SH-SY5Y (cell line): ENCODE measurements around the gene LDB3.

ENCODE experiments used
- GATA2 ChIP-seq: IDR thresholded peaks from 2 replicates; pipeline ENCODE4 v1.6.1; 2011; ENCODE audit warnings: mild to moderate bottlenecking, low read depth, low read length
- GATA3 ChIP-seq: IDR thresholded peaks from 2 replicates; pipeline ENCODE4 v1.6.1; 2011; ENCODE audit warnings: low read depth, mild to moderate bottlenecking, low read length, moderate library complexity

Gene LDB3

DNA sequence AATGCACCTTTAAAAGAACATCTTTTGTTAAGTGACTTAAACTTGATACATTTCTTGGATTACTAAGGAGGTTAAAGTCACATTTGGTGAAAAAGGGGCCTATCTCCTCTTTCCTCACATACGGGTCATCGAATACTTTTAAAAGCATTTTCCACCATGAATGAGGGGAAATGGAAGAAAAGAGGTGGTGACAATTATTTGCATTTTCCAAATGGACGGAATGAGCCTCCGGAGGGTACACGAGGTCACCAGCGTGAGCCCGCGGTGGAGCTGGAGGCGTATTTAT lies 87.1 kb downstream of the LDB3 start:
- TF ChIP-seq GATA3, result no peak
- no peak for TF ChIP-seq GATA2

DNA sequence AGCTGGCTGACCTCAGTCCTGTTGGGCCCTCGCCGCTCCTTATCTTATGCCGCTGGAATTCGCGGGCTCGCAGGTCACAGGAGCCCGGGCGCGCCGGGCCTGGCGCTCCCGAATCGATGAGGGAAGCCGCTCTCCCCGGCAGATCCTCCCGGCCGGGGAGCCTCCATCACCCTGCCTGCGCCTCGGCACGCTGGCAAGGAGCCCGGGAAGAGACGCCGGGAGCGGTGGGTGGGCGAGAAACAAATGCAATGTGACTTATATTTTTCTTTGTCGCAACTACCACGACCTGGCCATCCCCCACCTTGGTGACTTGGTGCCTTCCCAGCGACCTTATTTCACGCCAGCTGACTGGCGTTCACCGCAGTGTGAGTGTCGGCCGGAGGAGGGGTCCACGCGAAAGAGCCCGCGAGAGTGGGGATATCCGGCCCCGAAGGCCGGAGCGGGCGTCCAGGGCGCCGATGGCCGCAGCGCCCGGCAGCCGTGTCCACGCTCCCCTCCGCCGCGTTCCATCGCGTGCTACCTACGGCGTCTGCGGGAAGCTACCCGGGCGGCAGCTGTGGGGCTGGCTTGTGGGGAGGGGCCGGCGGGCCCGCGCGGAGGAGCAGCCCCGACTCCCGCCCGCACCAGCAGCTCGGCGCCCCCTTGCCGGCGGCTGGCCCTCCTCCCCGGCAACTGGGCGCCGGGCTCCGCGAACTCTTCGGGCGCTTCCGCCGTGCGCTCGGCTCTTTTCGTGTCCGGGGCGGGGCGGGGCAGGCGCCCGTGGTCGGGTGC lies 87.6 kb downstream of the LDB3 start:
- TF ChIP-seq GATA3 (no peak), GATA2 (peak; percentile 61)

DNA sequence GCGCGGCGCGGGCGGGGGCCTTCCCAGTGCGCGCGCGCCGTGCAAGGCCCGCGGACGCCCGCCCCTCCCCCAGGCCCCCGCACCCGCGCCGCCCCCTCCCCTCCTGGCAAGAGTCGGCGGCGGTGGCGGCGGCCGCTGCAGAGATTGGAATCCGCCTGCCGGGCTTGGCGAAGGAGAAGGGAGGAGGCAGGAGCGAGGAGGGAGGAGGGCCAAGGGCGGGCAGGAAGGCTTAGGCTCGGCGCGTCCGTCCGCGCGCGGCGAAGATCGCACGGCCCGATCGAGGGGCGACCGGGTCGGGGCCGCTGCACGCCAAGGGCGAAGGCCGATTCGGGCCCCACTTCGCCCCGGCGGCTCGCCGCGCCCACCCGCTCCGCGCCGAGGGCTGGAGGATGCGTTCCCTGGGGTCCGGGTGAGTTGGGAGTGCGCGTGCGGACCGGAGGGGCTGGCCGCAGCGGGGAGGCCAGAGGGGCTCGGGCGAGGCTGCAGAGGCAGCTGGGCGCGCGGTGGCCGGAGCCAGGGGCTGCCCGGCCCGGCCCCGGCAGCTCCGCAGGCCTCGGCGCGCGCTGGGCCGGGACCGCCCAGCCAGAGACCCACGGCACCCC lies 88.3 kb downstream of the LDB3 start, which contains the start of gene BMPR1A:
Gene BMPR1A (plus strand): TSS at position 109 of the 602 bp plus-strand sequence. CDS start 119,400 bp downstream, outside the sequence.
- TF ChIP-seq GATA3 (no peak), GATA2 (no peak)

DNA sequence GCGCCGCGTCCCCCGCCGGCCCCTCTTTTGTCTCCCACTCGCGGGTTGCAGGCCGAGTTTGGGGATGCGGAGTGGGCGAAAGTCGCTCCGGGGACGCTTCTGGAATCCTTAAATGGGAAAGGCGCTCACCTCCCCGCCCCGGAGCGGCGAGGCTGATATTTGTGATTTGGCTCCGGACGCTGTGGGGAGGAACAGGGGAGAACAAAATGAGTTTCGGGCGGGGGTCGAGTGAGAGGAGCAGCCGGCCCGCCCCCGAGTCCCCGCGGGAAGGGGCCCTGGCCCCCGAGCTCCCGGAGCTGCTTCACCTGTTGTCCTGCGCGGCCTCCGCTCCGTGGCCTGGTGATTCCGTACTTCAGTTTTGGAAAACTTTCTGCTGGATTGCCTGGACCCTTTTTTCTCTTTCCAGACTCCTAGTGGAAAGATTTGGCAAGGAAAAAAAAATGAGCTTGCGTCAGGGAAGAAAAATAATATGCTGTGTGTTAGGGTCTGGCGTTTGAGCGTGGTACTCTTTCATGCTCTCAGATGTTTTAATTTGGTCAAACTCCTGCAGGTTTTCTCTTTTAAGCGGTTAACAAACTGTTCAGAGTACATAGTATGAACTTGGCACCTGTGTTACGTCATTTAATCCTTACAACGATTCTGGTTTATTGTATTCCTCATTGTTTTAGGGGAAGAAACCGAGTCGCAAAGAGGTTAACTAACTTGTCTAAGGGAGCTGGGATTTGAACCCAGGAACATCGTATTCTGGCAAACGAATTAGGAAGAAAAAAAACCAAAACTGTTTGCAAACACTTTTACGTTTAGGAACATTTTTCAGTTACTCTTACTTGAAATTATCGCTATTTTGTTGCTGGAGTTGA lies 89.0 kb downstream of the LDB3 start:
- TF ChIP-seq GATA2 (no peak), GATA3 (no peak)

DNA sequence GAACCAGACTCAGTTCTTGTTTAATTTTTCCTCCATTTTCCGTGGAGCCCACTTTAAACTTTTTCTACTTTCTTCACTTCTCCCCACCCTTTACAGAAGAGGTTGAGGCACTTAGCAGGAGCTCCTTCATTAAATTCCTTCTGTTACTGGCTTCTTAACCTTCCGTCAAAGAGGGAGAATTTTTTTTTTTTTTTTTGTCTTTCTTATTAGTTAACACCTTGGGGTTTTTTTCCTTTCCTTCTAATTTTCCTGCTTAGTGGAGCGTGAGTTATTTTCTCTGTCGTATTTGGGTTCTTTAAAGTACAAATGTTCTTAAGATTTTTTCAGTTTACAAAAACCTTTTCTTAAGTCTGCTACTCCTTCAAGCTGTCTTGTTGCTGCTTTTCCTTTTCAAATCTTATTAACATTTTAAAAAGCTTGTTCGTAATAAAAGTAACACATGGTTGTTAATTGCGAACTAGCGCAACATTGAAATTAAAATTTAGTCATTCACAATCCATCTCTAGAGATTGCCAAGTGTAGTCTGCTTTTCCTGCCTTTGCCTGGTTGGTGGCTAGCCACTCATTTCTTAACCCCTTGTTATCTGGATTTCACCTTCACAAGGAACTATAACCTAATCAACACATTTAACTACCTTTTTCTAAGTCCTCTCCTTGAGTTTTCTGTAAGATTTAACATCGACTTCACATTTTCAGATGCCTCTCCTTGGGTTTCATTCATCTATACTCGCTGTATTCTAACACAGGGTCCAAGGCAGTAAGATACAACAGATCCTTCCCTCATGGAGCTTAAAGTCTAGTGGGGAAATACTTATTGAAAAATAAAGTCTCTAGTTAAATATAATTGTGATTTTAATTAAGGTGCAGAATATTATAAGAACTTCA lies 90.1 kb downstream of the LDB3 start:
- TF ChIP-seq GATA2 (no peak), GATA3 (no peak)

DNA sequence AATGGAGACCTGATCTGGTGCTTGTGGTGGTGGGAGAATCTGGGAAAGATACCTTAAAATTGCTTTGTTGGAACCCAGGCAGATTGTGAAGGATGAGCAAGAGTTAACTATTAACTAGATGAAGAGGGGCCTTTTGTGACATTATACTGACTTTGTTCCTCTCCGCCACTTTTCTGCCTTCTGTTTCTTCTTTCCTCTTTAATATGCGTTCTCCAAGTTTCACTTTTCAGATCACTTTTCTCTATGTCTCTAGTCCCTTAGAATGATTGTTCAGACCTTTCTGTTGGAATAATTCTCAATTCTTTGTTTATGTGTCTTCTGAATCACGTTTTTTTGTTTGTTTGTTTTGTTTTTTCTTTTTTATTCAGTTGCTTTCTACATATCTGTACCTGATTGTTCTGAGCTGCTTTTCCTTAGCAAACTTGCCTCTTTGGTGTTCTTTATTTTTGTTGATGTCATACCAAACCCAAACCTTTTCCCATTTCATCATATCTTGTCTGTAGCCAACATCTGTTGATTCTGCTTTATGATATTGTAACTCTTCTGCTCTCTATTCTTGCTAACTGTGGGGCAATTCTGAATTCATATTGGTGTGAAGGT lies 90.9 kb downstream of the LDB3 start:
- no peak for TF ChIP-seq GATA3
- no peak for TF ChIP-seq GATA2

DNA sequence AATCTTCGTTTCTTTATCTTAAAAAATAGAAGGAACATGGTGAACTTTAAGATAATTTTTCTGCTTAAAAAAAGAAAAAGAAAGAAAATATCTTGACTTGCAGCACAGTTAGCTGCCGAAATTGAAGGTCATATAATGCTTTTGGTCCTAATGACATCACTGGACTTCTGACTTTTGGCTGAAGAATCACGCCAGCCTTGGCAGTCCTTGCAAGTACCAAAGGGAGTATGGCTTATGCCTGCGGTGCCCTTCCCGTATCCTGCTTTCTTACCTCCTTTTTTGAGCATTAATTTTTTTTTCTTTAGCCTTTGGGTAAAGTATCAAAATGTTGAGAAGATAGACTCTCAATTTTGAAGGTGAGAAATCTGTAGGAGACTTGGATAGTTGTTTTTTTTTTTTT lies 95.1 kb downstream of the LDB3 start:
- TF ChIP-seq GATA3 (no peak), GATA2 (no peak)

DNA sequence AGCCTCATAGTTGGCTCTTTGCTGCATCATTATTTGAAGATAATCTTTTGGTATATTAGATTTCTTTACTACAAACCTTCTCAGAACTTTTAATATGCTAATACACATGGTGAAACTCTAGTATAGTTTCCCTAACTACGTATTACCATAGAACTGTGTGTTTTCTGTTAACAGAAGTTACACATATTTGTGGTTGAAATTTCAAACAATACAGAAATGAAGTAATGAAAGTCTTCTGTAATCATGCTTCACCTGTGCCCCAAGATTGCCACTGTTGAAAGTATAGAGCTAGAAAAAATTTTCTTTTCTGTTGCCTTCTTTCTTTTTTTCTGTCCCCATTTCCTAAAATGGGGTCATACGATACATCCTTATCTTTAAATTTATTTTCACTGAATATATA lies 97.2 kb downstream of the LDB3 start:
- TF ChIP-seq GATA2, result no peak
- TF ChIP-seq GATA3, result no peak

DNA sequence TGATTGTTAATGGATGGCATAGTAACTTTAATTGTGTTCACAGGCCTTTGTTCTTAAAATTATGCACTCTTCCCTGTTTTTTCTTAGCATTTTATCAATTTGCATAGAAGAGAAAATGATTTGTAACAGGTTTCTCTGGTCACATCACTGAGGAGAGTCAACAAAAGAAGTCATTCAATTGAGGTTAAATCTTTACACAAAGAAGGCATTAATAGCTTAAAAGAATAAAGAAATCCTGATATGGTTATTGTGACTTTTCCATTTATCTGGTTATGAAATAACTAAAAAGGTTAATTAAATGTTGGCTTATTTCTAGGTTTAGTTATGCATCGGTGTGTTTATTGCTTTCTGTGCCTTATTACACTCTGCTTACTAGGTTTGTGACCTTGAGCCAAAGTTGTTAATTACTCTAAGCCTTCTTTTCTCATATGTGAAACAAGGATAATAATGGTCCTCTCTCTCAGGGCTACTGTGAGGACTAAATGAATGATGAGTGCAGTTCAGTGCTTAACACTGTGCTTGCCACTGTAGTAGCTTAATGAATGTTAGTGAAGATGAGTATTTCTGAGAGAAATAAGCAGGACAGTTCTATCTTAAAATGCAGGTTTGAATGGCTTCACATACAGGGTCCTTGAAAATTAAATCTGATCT lies 100.2 kb downstream of the LDB3 start:
- no peak for TF ChIP-seq GATA3
- TF ChIP-seq GATA2, result no peak

DNA sequence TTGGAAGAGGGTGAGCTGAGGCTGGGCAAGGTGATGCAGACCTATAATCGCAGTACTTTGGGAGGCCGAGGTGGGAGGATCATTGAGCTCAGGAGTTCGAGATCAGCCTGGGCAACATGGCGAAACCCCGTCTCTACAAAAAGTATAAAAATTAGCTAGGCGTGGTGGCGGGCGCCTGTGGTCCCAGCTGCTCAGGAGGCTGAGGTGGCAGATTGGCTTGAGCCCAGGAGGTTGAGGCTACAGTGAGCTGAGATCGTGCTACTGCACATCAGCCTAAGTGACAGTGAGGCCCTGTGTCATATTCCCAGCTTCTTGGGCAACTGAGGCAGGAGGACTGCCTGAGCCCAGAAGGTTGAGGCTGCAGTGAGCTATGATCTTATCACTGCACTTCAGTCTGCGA lies 101.7 kb downstream of the LDB3 start:
- TF ChIP-seq GATA2, result no peak
- TF ChIP-seq GATA3, result no peak

DNA sequence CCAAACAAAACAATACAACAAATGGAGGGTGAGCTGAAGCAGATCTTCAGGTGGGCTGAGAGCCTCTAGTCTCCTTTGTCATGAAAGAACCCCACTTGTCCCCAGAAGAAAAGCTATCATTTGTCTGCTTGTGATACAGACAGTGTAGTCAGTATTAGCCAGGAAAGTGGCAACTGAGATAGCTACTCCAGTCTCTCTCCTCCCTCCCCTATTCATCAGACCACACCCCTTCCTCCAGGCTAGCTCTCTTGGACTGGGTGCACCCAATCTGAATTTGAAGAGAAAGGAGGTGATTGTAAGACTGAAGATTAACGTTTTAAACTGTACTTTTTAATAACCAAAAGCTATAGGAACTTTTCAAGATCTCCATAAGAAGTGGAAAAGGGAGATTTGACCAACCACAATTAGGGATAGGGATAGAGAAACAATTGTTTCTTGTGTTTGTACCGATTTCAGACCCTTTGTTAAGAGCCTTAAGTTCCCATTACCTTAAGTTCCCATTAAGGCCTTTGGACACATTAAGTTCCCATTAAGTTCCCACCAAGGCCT lies 102.2 kb downstream of the LDB3 start:
- TF ChIP-seq GATA2 (no peak), GATA3 (no peak)

DNA sequence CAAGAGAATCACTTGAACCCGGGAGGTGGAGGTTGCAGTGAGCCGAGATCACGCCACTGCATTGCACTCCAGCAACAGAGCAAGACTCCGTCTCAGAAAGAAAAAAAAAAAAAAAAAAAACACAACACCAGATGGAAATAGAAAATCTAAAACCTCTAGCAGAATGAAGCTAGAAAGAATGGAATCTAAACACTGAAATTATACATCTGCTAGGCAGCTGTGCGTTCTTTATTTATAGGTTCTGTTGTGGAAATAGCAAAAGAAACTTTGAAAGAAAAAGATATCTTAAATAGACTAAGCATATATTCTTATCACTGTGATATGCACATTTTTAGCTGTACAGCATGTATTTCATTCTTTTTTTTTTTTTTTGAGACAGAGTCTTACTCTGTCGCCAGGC lies 105.2 kb downstream of the LDB3 start:
- TF ChIP-seq GATA2 (no peak), GATA3 (no peak)
